ENCODE measurements around the gene THEMIS. TPM values are rescaled to one million over a fixed set of nuclear protein-coding genes. Genes with fewer than 3 reads are reported as not detected.
"Not testable (repeated sequence)": the region's sequence is repeated elsewhere in the genome, so short reads cannot be mapped to it uniquely, and the experiment has no call there.

Gene THEMIS
- total RNA-seq, 1 donor from 2014 or later: 0.13 TPM

- no peak for DNase-seq
- no peak for ATAC-seq (ENCODE audit: poor library complexity)
- intact Hi-C loops (cut with DNase I): no loop called here
Measured at GRCh38 chr6:127832381-127832780, 68.5 kb downstream of the THEMIS start.

- no peak for ATAC-seq (ENCODE audit: poor library complexity)
- intact Hi-C loops (cut with DNase I): no loop called here
- no peak for DNase-seq
Measured at GRCh38 chr6:127824061-127824460, 76.8 kb downstream of the THEMIS start.

- no peak for ATAC-seq (ENCODE audit: poor library complexity)
- intact Hi-C loops (cut with DNase I): no loop called here
- DNase-seq: no peak
Measured at GRCh38 chr6:127821431-127821830, 79.4 kb downstream of the THEMIS start.

GRCh38 chr6:127818149-127818548 lies 82.7 kb downstream of the THEMIS start:
- DNase-seq (no peak), ATAC-seq (ENCODE audit: poor library complexity) (no peak)
- intact Hi-C loops (cut with DNase I): no loop called here

GRCh38 chr6:127816643-127817042 lies 84.2 kb downstream of the THEMIS start:
- no peak for ATAC-seq (ENCODE audit: poor library complexity)
- DNase-seq: no peak
- intact Hi-C loops (cut with DNase I): no loop called here

GRCh38 chr6:127813699-127814027 lies 87.2 kb downstream of the THEMIS start:
- intact Hi-C loops (cut with DNase I): no loop called here
- DNase-seq (no peak), ATAC-seq (ENCODE audit: poor library complexity) (no peak)

- no peak for DNase-seq
- ATAC-seq (ENCODE audit: poor library complexity): no peak
- intact Hi-C loops (cut with DNase I): no loop called here
Measured at GRCh38 chr6:127812985-127813698, 87.7 kb downstream of the THEMIS start.

- ATAC-seq (ENCODE audit: poor library complexity): no peak
- no peak for DNase-seq
- intact Hi-C loops (cut with DNase I): no loop called here
Measured at GRCh38 chr6:127811900-127812570, 88.8 kb downstream of the THEMIS start.

- intact Hi-C loops (cut with DNase I): no loop called here
- ATAC-seq (ENCODE audit: poor library complexity) (no peak), DNase-seq (no peak)
Measured at GRCh38 chr6:127807806-127808517, 92.9 kb downstream of the THEMIS start.

- DNase-seq (no peak), ATAC-seq (ENCODE audit: poor library complexity) (no peak)
- intact Hi-C loops (cut with DNase I): no loop called here
Measured at GRCh38 chr6:127796713-127797112, 104.1 kb downstream of the THEMIS start.

GRCh38 chr6:127794405-127794804 lies 106.5 kb downstream of the THEMIS start:
- intact Hi-C loops (cut with DNase I): no loop called here
- DNase-seq: no peak
- ATAC-seq (ENCODE audit: poor library complexity): no peak

GRCh38 chr6:127793396-127793795 lies 107.5 kb downstream of the THEMIS start:
- DNase-seq (no peak), ATAC-seq (ENCODE audit: poor library complexity) (no peak)
- intact Hi-C loops (cut with DNase I): no loop called here

GRCh38 chr6:127792616-127793015 lies 108.2 kb downstream of the THEMIS start:
- ATAC-seq (ENCODE audit: poor library complexity) (no peak), DNase-seq (no peak)
- intact Hi-C loops (cut with DNase I): no loop called here

GRCh38 chr6:127791779-127792528 lies 108.9 kb downstream of the THEMIS start:
- DNase-seq (no peak), ATAC-seq (ENCODE audit: poor library complexity) (no peak)
- intact Hi-C loops (cut with DNase I): no loop called here

- intact Hi-C loops (cut with DNase I): no loop called here
- DNase-seq (no peak), ATAC-seq (ENCODE audit: poor library complexity) (no peak)
Measured at GRCh38 chr6:127790571-127790970, 110.3 kb downstream of the THEMIS start.

- no peak for DNase-seq
- intact Hi-C loops (cut with DNase I): no loop called here
- ATAC-seq (ENCODE audit: poor library complexity): no peak
Measured at GRCh38 chr6:127786109-127786508, 114.7 kb downstream of the THEMIS start.

GRCh38 chr6:127784468-127784867 lies 116.4 kb downstream of the THEMIS start:
- intact Hi-C loops (cut with DNase I): no loop called here

GRCh38 chr6:127781636-127782272 lies 119.1 kb downstream of the THEMIS start:
- DNase-seq; ATAC-seq (ENCODE audit: poor library complexity); intact Hi-C loops (cut with DNase I): not testable (repeated sequence)

More at GRCh38 chr6:127784468-127784867, 116.4 kb downstream of the THEMIS start:
- DNase-seq (no peak), ATAC-seq (ENCODE audit: poor library complexity) (no peak)

GRCh38 chr6:127776320-127776719 lies 124.5 kb downstream of the THEMIS start:
- ATAC-seq (ENCODE audit: poor library complexity) (no peak), DNase-seq (no peak)
- intact Hi-C loops (cut with DNase I): no loop called here

Data from Right ventricle myocardium superior (tissue), 1 donor.